SK-N-SH (cell line): ENCODE results near the gene PDGFA. TPM values are rescaled to one million over a fixed set of nuclear protein-coding genes. Genes with fewer than 3 reads are reported as not detected.

Experiments
- CTCF ChIA-PET: fragments of 300-600, 350-600 bp; formaldehyde crosslinking; extraction: SDS; loops from one replicate; lab custom pipeline; 2021; lab: Yijun Ruan, JAX
- POLR2A ChIA-PET: fragments of 350-600 bp; sonication (Branson Sonifier 250); formaldehyde crosslinking; extraction: SDS; loops from one replicate; lab custom pipeline; 2020; ENCODE audit warnings: antibody characterized with exemption, inconsistent platforms; lab: Yijun Ruan, JAX
- DNase-seq: peaks from one replicate; pipeline ENCODE4 v3.0.0; 2012
- H2AFZ ChIP-seq: fragments of 200-600 bp; sonication (generic); 2 replicates; pipeline ENCODE4 v1.8.1; 2016; ENCODE audit warnings: antibody characterized with exemption, mild to moderate bottlenecking, low read depth
- H3F3A ChIP-seq: fragments of 200-600 bp; sonication (generic); replicated peaks from 2 replicates; pipeline ENCODE3; 2016; ENCODE audit warnings: antibody characterized with exemption, mild to moderate bottlenecking; ENCODE audit not compliant: insufficient read depth
- H3K27ac ChIP-seq, 2 experiments: fragments of 200-500 bp in 1 of 2; fragments of 200-600 bp in 1 of 2; sonication (Bioruptor generic) in 1 of 2; sonication (generic), shearing (Covaris generic) in 1 of 2; 2 replicates each; pipeline versions ENCODE4 v1.5.1 to v1.6.1; 2014 to 2016; ENCODE audit warnings: low read depth in 2 of 2, inconsistent platforms in 1 of 2, low read length in 1 of 2, mild to moderate bottlenecking in 1 of 2, mixed read lengths in 1 of 2
- H3K27me3 ChIP-seq: fragments of 200-600 bp; sonication (generic), shearing (Covaris generic); 2 replicates; pipeline ENCODE4 v1.6.1; 2016; ENCODE audit warnings: mixed run types; ENCODE audit not compliant: insufficient read depth
- H3K36me3 ChIP-seq, 2 experiments: fragments of 200-500 bp in 1 of 2; fragments of 200-600 bp in 1 of 2; sonication (Bioruptor generic) in 1 of 2; sonication (generic) in 1 of 2; replicated peaks in 1 of 2; 2 replicates each; pipeline versions ENCODE3 to v1.5.1; 2014 to 2016; ENCODE audit warnings: low read length in 1 of 2, mild to moderate bottlenecking in 1 of 2; ENCODE audit not compliant: insufficient read depth in 2 of 2, control insufficient read depth in 1 of 2
- H3K4me1 ChIP-seq, 2 experiments: fragments of 200-500 bp in 1 of 2; fragments of 200-600 bp in 1 of 2; sonication (Bioruptor generic) in 1 of 2; sonication (generic), shearing (Covaris generic) in 1 of 2; 2 replicates each; pipeline versions ENCODE4 v1.5.1 to v1.6.1; 2014 to 2016; ENCODE audit warnings: low read depth in 1 of 2, low read length in 1 of 2, mixed run types in 1 of 2; ENCODE audit not compliant: insufficient read depth in 2 of 2, control insufficient read depth in 1 of 2
- H3K4me2 ChIP-seq: fragments of 200-600 bp; sonication (generic), shearing (Covaris generic); 2 replicates; pipeline ENCODE4 v1.6.1; 2017; ENCODE audit warnings: mixed run types
- H3K4me3 ChIP-seq, 2 experiments: fragments of 200-500 bp in 1 of 2; fragments of 200-600 bp in 1 of 2; sonication (Bioruptor generic) in 1 of 2; sonication (generic), shearing (Covaris generic) in 1 of 2; 2 replicates each; pipeline versions ENCODE4 v1.5.1 to v1.8.1; 2014 to 2016; ENCODE audit warnings: low read depth in 2 of 2, inconsistent platforms in 1 of 2, low read length in 1 of 2, mild to moderate bottlenecking in 1 of 2, mixed read lengths in 1 of 2, moderate library complexity in 1 of 2
- H3K79me2 ChIP-seq: fragments of 200-600 bp; sonication (generic); 2 replicates; pipeline ENCODE4 v1.8.1; 2017; ENCODE audit warnings: mild to moderate bottlenecking; ENCODE audit not compliant: insufficient read depth
- H3K9ac ChIP-seq: fragments of 200-600 bp; sonication (generic); 2 replicates; pipeline ENCODE4 v1.6.1; 2017; ENCODE audit warnings: mixed run types
- H3K9me2 ChIP-seq: fragments of 200-600 bp; sonication (generic); 2 replicates; pipeline ENCODE4 v1.6.1; 2017; ENCODE audit warnings: mixed run types
- H3K9me3 ChIP-seq: fragments of 200-600 bp; sonication (generic); 2 replicates; pipeline ENCODE4 v1.6.1; 2017; ENCODE audit warnings: mixed run types, mild to moderate bottlenecking, moderate library complexity
- H4K20me1 ChIP-seq: fragments of 200-600 bp; sonication (generic); 2 replicates; pipeline ENCODE4 v1.6.1; 2017; ENCODE audit warnings: mild to moderate bottlenecking, mixed run types; ENCODE audit not compliant: insufficient read depth
- CHD2 ChIP-seq: fragments of 150-350 bp; IDR thresholded peaks from 2 replicates; pipeline ENCODE4 v1.6.1; 2018; ENCODE audit warnings: low read length; ENCODE audit not compliant: partially characterized antibody
- ELF1 ChIP-seq: IDR thresholded peaks from 2 replicates; pipeline ENCODE4 v1.4.0; 2012
- EP300 ChIP-seq, 2 experiments: IDR thresholded peaks; 2 replicates each; pipeline versions ENCODE4 v1.4.0 to v1.6.1; 2012; ENCODE audit warnings: borderline replicate concordance in 1 of 2, low read depth in 1 of 2, low read length in 1 of 2
- FOSL2 ChIP-seq: IDR thresholded peaks from 2 replicates; pipeline ENCODE4 v1.4.0; 2012; ENCODE audit warnings: low read depth, mild to moderate bottlenecking, moderate library complexity, borderline replicate concordance
- FOXJ3 ChIP-seq: sonication (generic); formaldehyde crosslinking; IDR thresholded peaks from 2 replicates; pipeline ENCODE4 v1.5.1; 2020; ENCODE audit warnings: mild to moderate bottlenecking, missing genetic modification reagents
- FOXM1 ChIP-seq: IDR thresholded peaks from 2 replicates; pipeline ENCODE4 v1.4.0; 2012; ENCODE audit warnings: low read depth, mild to moderate bottlenecking
- GATA2 ChIP-seq: sonication (generic); formaldehyde crosslinking; IDR thresholded peaks from 2 replicates; pipeline ENCODE4 v1.5.0; 2020; ENCODE audit warnings: mild to moderate bottlenecking, missing genetic modification reagents
- MAX ChIP-seq: IDR thresholded peaks from 2 replicates; pipeline ENCODE4 v1.4.0; 2012; ENCODE audit warnings: low read depth
- MEF2A ChIP-seq: IDR thresholded peaks from 2 replicates; pipeline ENCODE4 v1.4.0; 2012; ENCODE audit warnings: low read depth, borderline replicate concordance
- NFIC ChIP-seq: IDR thresholded peaks from 2 replicates; pipeline ENCODE4 v1.4.0; 2012; ENCODE audit warnings: borderline replicate concordance
- PBX3 ChIP-seq: IDR thresholded peaks from 2 replicates; pipeline ENCODE4; 2012
- RAD21 ChIP-seq: IDR thresholded peaks from 2 replicates; pipeline ENCODE4 v1.6.1; 2012; ENCODE audit warnings: mild to moderate bottlenecking, low read length
- RCOR1 ChIP-seq: fragments of 150-350 bp; IDR thresholded peaks from 2 replicates; pipeline ENCODE4 v1.6.1; 2017; ENCODE audit warnings: antibody characterized with exemption, low read length
- RFX5 ChIP-seq: IDR thresholded peaks from 2 replicates; pipeline ENCODE4 v1.6.1; 2012; ENCODE audit warnings: mild to moderate bottlenecking, improper control_type of control experiment, low read length
- RXRA ChIP-seq: IDR thresholded peaks from 2 replicates; pipeline ENCODE4 v1.4.0; 2012; ENCODE audit warnings: low read depth, mild to moderate bottlenecking, borderline replicate concordance
- SIN3A ChIP-seq: IDR thresholded peaks from 2 replicates; pipeline ENCODE4 v1.6.1; 2012; ENCODE audit warnings: low read depth, mild to moderate bottlenecking, low read length, moderate library complexity, borderline replicate concordance
- TAF1 ChIP-seq: IDR thresholded peaks from 2 replicates; pipeline ENCODE4 v1.6.1; 2012; ENCODE audit warnings: low read depth, mild to moderate bottlenecking, low read length, moderate library complexity, borderline replicate concordance
- TCF12 ChIP-seq: IDR thresholded peaks from 2 replicates; pipeline ENCODE4 v1.4.0; 2012
- TEAD4 ChIP-seq: IDR thresholded peaks from 2 replicates; pipeline ENCODE4 v1.4.0; 2012; ENCODE audit warnings: mild to moderate bottlenecking, borderline replicate concordance; ENCODE audit not compliant: insufficient read depth
- USF1 ChIP-seq: IDR thresholded peaks from 2 replicates; pipeline ENCODE4 v1.4.0; 2012; ENCODE audit warnings: low read depth, borderline replicate concordance
- USF2 ChIP-seq: fragments of 150-350 bp; IDR thresholded peaks from 2 replicates; pipeline ENCODE4 v1.6.1; 2017; ENCODE audit warnings: antibody characterized with exemption, low read length, low read depth, borderline replicate concordance
- ZBTB33 ChIP-seq: IDR thresholded peaks from 2 replicates; pipeline ENCODE4 v1.4.0; 2012; ENCODE audit warnings: low read depth, borderline replicate concordance
- WGBS: methylation state at CpG from one replicate; pipeline ENCODE4 v1.1.6; 2017; ENCODE audit warnings: low lambda C conversion rate; 5-methylcytosine and 5-hydroxymethylcytosine counted together
- polyA plus RNA-seq, 3 experiments: library from polyadenylated mRNA; depleted of rRNA; stranded (reverse); fragments of >200 nt; gene quantifications; 2 replicates each; pipeline ENCODE4 v1.2.3, GENCODE V29; 2012

The PDGFA gene
- polyA plus RNA-seq, 1 of the 3 experiments (the other 2 are of a cell fraction): 18.9 TPM

GRCh38 chr7:480531-481218 lies 39.0 kb downstream of the PDGFA start:
- Histone ChIP-seq H2AFZ (no peak overlapping the region), H3K4me3 (no peak overlapping the region), H3K36me3 (no peaks in the 10 kb centered on the region), H3K9ac (no peak overlapping the region), H3K27me3 (no peaks in the 10 kb centered on the region), H4K20me1 (no peaks in the 10 kb centered on the region), H3K9me2 (no peaks in the 10 kb centered on the region), H3F3A (no peaks in the 10 kb centered on the region), H3K4me2 (no peak overlapping the region), H3K27ac (no peak overlapping the region), H3K9me3 (no peaks in the 10 kb centered on the region), H3K4me1 (peaks cover 0 to 9% of the 10 kb centered on the region in 2 experiments; a peak in 1 of 4 replicates), H3K79me2 (no peaks in the 10 kb centered on the region)
- DNase-seq: peak; percentile 73
- ChIA-PET CTCF (interaction anchor here (0.7 to 0.8 kb wide), 2 partner anchors 78 to 148 kb away, joined by 3 read pairs; no protein-coding TSS in a partner anchor), POLR2A (interaction anchor here (0.6 to 1.5 kb wide), 2 partner anchors 39 to 395 kb away, joined by 3 read pairs; partner anchors contain the start of gene PDGFA)
- WGBS: 41% methylated on average over 12 of the region's 14 CpGs
- TF ChIP-seq TEAD4 (no peak), TCF12 (no peak), FOXM1 (no peak), RAD21 (no peak), CHD2 (no peak), RCOR1 (no peak), NFIC (no peak), MEF2A (no peak), FOSL2 (no peak), SIN3A (no peak)

- no peak for DNase-seq
- Histone ChIP-seq H3F3A (no peaks in the 10 kb centered on the region), H3K27ac (no peak overlapping the region), H3K4me3 (no peak overlapping the region), H3K79me2 (no peaks in the 10 kb centered on the region), H2AFZ (no peak overlapping the region), H4K20me1 (no peaks in the 10 kb centered on the region), H3K9ac (no peak overlapping the region), H3K4me1 (peaks cover 0 to 9% of the 10 kb centered on the region in 2 experiments; a peak in 1 of 4 replicates), H3K9me3 (no peaks in the 10 kb centered on the region), H3K27me3 (no peaks in the 10 kb centered on the region), H3K4me2 (no peak overlapping the region), H3K9me2 (no peaks in the 10 kb centered on the region), H3K36me3 (no peaks in the 10 kb centered on the region)
- WGBS: 72% methylated on average over 14 of the region's 15 CpGs
- ChIA-PET POLR2A (interaction anchor here (1.5 kb wide), 1 partner anchor 40 kb away, joined by 3 read pairs; the partner anchor contains the start of gene PDGFA), CTCF (interaction anchor here (0.8 kb wide), 1 partner anchor 78 kb away, joined by 3 read pairs; no protein-coding TSS in a partner anchor)
- no peak for TF ChIP-seq ELF1
- no peak for TF ChIP-seq MEF2A
- no peak for TF ChIP-seq MAX
- TF ChIP-seq GATA2: no peak
- no peak for TF ChIP-seq SIN3A
- no peak for TF ChIP-seq TAF1
- no peak for TF ChIP-seq RCOR1
- no peak for TF ChIP-seq RXRA
- TF ChIP-seq USF2: no peak
- no peak for TF ChIP-seq FOXJ3 (CRISPR knock-in tag)
- no peak for TF ChIP-seq EP300 (IDR thresholded peaks at IDR 0.05; ENCODE audit: borderline replicate concordance in 1 of 2, low read depth in 1 of 2, low read length in 1 of 2)
- TF ChIP-seq USF1: no peak
- TF ChIP-seq RFX5: no peak
- no peak for TF ChIP-seq PBX3
- TF ChIP-seq ZBTB33: no peak
Measured at GRCh38 chr7:479948-480499, 39.6 kb downstream of the PDGFA start.
